Naive thymus-derived CD8-positive, alpha-beta T cell (primary cell): Measurements from ENCODE around the gene ADCY5. TPM values are rescaled to one million over a fixed set of nuclear protein-coding genes. Genes with fewer than 3 reads are reported as not detected.

Experiments
- ATAC-seq, 2 donors: fragments of 150-1000 bp; cut with Tn5 transposase in 1 of 2; sonication (Bioruptor Pico), chemical (Tn5 transposase) in 1 of 2; 1 replicate in 1 of 2; 2 replicates in 1 of 2; pipeline ENCODE4 v1.10.0; 2021; ENCODE audit warnings: mild to moderate bottlenecking in 2 of 2, moderate library complexity in 2 of 2
- POLR2A ChIA-PET: fragments of 350-600 bp; sonication (Branson Sonifier 250); formaldehyde crosslinking; loops from one replicate; lab custom pipeline; 2021; ENCODE audit warnings: antibody characterized with exemption; lab: Charles Lee
- DNase-seq, 10 donors: peaks; one replicate each; pipeline versions ENCODE4 v3.0.0 to v3.0.0-alpha.2; 2020 to 2022
- H3K27ac Mint-ChIP-seq, 10 donors: one replicate each; pipeline ENCODE4 v1.8.0; 2020 to 2022; ENCODE audit warnings: mild to moderate bottlenecking in 10 of 10, mixed read lengths in 10 of 10, moderate library complexity in 4 of 10, inconsistent platforms in 1 of 10
- H3K27me3 Mint-ChIP-seq, 5 donors: one replicate each; pipeline ENCODE4 v1.8.0; 2021 to 2022; ENCODE audit warnings: mixed read lengths in 5 of 5
- H3K36me3 Mint-ChIP-seq, 3 donors: one replicate each; pipeline ENCODE4 v1.8.0; 2020 to 2022; ENCODE audit warnings: mixed read lengths in 3 of 3, mild to moderate bottlenecking in 2 of 3, inconsistent platforms in 1 of 3
- H3K4me1 Mint-ChIP-seq, 4 donors: one replicate each; pipeline ENCODE4 v1.8.0; 2021 to 2022; ENCODE audit warnings: mixed read lengths in 4 of 4
- H3K4me3 Mint-ChIP-seq, 10 donors: one replicate each; pipeline ENCODE4 v1.8.0; 2020 to 2022; ENCODE audit warnings: mild to moderate bottlenecking in 10 of 10, mixed read lengths in 10 of 10, moderate library complexity in 6 of 10, inconsistent platforms in 1 of 10
- H3K9me3 Mint-ChIP-seq, 9 donors: one replicate each; pipeline ENCODE4 v1.8.0; 2020 to 2022; ENCODE audit warnings: mixed read lengths in 9 of 9, mild to moderate bottlenecking in 3 of 9, inconsistent platforms in 1 of 9, moderate library complexity in 1 of 9
- polyA plus RNA-seq, 3 donors: library from polyadenylated mRNA; unstranded; fragments of 300-500 nt; fragmentation: Illumina TruSeq; gene quantifications; one replicate each; pipeline ENCODE4 v1.2.3, GENCODE V29; 2021
- total RNA-seq, 8 experiments: library from RNA in 2 of 8; stranded (reverse) in 2 of 8; gene quantifications; one replicate each; pipeline ENCODE4 v1.2.3 and lab custom pipeline; 2021 to 2026

Gene ADCY5
- total and polyA plus RNA-seq, 5 experiments from 2014 or later: 0.03 to 0.07 TPM; not detected in 3

DNA sequence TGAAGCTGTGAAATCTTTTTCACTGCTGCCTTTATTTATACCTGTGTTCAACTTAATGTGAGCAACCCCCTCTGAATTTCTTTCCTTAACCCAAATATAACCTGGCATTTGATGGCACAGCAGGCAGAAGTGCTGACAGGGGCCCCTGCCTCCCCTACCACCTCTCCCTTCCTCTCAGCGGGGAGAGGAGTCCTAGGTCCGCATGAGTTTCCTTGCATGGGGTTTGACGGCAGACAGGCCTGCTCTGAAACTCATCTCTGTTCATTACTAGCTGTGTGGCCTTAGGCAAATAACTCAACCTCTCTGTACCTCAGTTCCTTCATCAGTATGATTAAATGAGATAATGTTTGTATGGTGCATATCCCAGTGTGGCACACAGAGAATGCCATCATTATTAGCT lies 167.5 kb downstream of the ADCY5 start:
- POLR2A ChIA-PET: no interaction called here
- no peaks in the 10 kb centered on the region for H3K36me3 Mint-ChIP-seq
- H3K4me3 Mint-ChIP-seq: no peak overlapping the region
- peaks cover 0 to 6% (median 0%) of the 10 kb centered on the region in 4 donors for H3K4me1 Mint-ChIP-seq
- H3K9me3 Mint-ChIP-seq: no peaks in the 10 kb centered on the region
- H3K27ac Mint-ChIP-seq: no peak overlapping the region
- ATAC-seq: no peak
- H3K27me3 Mint-ChIP-seq: no peaks in the 10 kb centered on the region
- DNase-seq: no peak

DNA sequence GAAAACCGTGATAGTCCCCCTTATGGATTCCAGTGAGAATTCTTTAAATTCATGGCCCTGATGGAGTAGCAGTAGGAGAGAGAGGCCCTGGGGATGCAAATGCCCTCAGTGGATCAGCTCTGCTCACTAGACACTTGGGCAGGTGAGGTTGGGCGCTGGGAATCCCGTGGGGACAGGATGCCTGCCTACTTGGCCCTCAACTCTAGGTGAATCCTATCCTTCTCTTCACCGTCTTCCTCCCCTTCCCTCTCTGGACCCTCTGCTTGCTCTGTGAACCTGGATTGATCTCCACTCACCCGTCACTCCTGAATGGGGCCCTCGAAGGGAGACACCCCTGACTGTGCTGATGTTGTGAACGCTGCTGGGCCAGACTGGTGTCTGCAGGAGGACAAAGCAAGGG lies 169.8 kb downstream of the ADCY5 start:
- Mint-ChIP-seq H3K27me3 (no peaks in the 10 kb centered on the region), H3K9me3 (no peaks in the 10 kb centered on the region), H3K4me1 (peaks cover 0 to 6% (median 0%) of the 10 kb centered on the region in 4 donors), H3K4me3 (no peak overlapping the region), H3K27ac (no peak overlapping the region), H3K36me3 (no peaks in the 10 kb centered on the region)
- ATAC-seq: no peak
- POLR2A ChIA-PET: no interaction called here
- DNase-seq: no peak

DNA sequence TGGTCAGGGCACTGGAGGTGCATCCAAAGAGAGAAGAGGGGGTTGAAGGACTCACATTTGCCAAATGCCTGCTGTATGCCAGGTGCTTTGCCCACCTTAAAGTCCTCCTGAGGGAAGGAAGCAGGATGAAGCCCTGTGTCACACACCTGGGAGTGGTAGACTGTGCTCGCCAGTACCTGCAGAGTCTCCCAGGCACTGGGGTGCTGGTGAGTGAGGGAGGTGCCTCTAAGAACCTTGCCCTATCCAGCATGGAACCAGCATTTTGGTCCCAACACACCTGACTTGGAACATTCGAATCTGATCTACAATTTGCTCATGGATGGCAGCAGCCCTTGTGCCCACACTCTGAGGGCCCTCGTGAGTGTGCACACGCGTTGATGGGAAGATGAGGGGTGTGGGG lies 170.4 kb downstream of the ADCY5 start:
- POLR2A ChIA-PET: no interaction called here
- ATAC-seq: no peak
- Mint-ChIP-seq H3K4me1 (peaks cover 0 to 6% (median 0%) of the 10 kb centered on the region in 4 donors), H3K27me3 (no peaks in the 10 kb centered on the region), H3K36me3 (no peaks in the 10 kb centered on the region), H3K27ac (no peak overlapping the region), H3K4me3 (no peak overlapping the region), H3K9me3 (no peaks in the 10 kb centered on the region)
- no peak for DNase-seq

DNA sequence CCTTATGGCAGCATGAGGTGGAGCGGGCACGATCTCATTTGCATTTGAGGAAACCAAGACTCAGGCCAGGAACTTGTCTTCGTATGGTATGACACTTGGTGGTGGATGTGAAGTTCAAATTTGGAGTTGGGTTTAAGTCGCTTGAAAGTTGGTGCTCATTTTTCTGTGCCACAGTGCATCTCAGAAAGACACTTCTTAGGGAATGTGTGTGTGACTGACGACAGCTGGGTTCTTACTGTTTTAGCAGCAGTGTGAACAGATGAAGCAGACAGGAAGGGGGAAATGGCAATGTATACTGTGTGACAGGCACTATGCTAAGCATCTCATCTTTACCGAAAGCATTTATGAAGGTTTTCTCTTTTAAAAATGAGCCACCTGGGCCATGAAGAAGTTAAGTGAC lies 171.8 kb downstream of the ADCY5 start:
- Mint-ChIP-seq H3K4me3 (no peak overlapping the region), H3K36me3 (peaks cover 0 to 5% (median 0%) of the 10 kb centered on the region in 3 donors), H3K27ac (no peak overlapping the region), H3K9me3 (no peaks in the 10 kb centered on the region), H3K27me3 (no peaks in the 10 kb centered on the region), H3K4me1 (peaks cover 0 to 6% (median 0%) of the 10 kb centered on the region in 4 donors)
- POLR2A ChIA-PET: interaction anchor here (0.5 kb wide), 1 partner anchor 75 kb away, joined by 5 read pairs; the partner anchor contains the start of gene SEC22A
- ATAC-seq: no peak
- DNase-seq: no peak

DNA sequence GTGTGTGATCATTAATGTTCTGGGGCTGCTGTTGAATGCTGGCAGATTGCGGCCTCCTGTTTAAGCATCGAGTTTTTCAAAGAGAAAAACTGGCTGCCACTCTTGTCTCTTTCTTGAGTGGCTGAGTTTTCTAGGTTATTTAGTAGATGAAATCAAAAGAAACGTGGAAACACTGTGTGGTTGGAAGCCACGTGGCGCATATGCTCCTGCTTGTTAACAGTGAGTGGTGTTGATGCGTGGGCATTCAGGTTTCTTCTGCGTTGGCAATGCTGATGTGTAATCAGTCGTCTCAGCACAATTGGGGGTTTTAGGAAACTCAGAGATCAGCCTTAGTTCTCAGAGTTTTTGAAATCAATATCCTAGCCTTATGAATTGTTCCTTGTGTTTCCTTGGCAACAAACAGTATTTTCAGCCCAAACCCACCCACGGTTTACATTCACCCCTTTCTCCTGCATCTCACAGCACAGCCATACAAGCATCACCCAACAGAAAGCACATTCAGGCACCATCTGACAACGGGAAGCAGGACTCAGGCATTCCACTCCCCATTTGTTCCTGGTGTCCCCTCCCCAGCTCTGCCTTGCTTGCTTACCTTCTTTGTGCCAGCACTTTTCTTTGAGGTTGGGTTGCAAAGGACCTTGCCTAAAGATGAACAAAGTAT lies 172.4 kb downstream of the ADCY5 start:
- peaks cover 0 to 6% (median 0%) of the 10 kb centered on the region in 4 donors for H3K4me1 Mint-ChIP-seq
- DNase-seq: no peak
- POLR2A ChIA-PET: no interaction called here
- H3K27me3 Mint-ChIP-seq: no peaks in the 10 kb centered on the region
- H3K36me3 Mint-ChIP-seq: peaks cover 4 to 11% (median 5%) of the 10 kb centered on the region in 3 donors
- no peak overlapping the region for H3K27ac Mint-ChIP-seq
- H3K4me3 Mint-ChIP-seq: no peak overlapping the region
- ATAC-seq: no peak
- H3K9me3 Mint-ChIP-seq: no peaks in the 10 kb centered on the region

- no peaks in the 10 kb centered on the region for H3K9me3 Mint-ChIP-seq
- ATAC-seq (no peak), DNase-seq (no peak)
- peaks cover 0 to 6% (median 0%) of the 10 kb centered on the region in 4 donors for H3K4me1 Mint-ChIP-seq
- H3K27me3 Mint-ChIP-seq: no peaks in the 10 kb centered on the region
- no peak overlapping the region for H3K4me3 Mint-ChIP-seq
- H3K27ac Mint-ChIP-seq: no peak overlapping the region
- POLR2A ChIA-PET: no interaction called here
- peaks cover 4 to 17% (median 5%) of the 10 kb centered on the region in 3 donors for H3K36me3 Mint-ChIP-seq
These were observed 173.2 kb downstream of the ADCY5 start for GRCh38 chr3:123275691-123276090.

DNA sequence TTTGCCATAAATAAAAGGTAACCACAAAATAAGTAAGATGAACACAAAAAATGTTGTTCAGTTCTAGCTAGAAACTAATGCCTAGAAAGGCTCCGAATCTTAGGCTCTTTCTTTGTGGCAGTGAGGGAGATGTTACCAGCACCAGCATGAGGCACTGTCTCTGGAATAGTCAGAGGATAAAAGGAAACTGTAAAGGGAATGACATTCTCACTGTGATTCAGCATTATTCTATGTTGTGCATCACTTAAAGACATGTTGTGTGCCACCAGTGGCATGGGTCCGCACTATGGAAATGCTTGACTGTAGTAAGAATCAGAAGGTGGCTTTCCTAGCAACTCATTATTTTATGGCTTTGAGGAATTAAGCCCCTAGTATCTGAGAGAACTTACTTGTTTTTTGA lies 176.3 kb downstream of the ADCY5 start:
- POLR2A ChIA-PET: no interaction called here
- Mint-ChIP-seq H3K4me3 (no peak overlapping the region), H3K4me1 (peaks cover 0 to 3% (median 0%) of the 10 kb centered on the region in 4 donors), H3K36me3 (peaks cover 4 to 38% (median 11%) of the 10 kb centered on the region in 3 donors), H3K27me3 (no peaks in the 10 kb centered on the region), H3K9me3 (no peaks in the 10 kb centered on the region), H3K27ac (no peak overlapping the region)
- DNase-seq (no peak), ATAC-seq (no peak)

GRCh38 chr3:123271466-123272159 lies 177.3 kb downstream of the ADCY5 start:
- Mint-ChIP-seq H3K9me3 (no peaks in the 10 kb centered on the region), H3K4me3 (no peak overlapping the region), H3K27ac (peak overlapping the region in 1 of 10 donors; percentile 3), H3K4me1 (no peaks in the 10 kb centered on the region), H3K27me3 (no peaks in the 10 kb centered on the region), H3K36me3 (peaks cover 6 to 47% (median 17%) of the 10 kb centered on the region in 3 donors)
- POLR2A ChIA-PET: no interaction called here
- ATAC-seq (no peak), DNase-seq (no peak)

DNA sequence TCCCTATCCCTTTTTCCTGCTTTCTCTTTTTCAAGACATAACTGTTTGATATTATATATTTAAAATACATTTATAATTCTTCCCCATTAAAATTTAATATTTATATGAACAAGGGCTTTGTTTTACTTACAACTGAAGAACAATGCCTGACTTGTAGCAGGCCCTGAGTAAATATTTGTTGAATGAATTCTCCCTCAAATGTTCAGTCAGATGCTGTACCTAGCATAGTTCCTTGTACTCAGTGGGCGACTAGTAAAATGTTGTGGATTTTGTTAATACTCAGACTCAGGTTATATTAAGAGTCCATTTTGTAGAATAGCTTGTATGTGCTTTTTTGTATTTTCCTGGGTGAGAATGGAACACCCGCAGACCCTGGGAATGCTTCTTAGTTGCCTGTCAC lies 178.1 kb downstream of the ADCY5 start:
- ATAC-seq (no peak), DNase-seq (no peak)
- Mint-ChIP-seq H3K27ac (no peak overlapping the region), H3K4me3 (no peak overlapping the region), H3K27me3 (no peaks in the 10 kb centered on the region), H3K4me1 (no peaks in the 10 kb centered on the region), H3K9me3 (peaks cover 0 to 2% (median 0%) of the 10 kb centered on the region in 9 donors), H3K36me3 (peaks cover 14 to 54% (median 23%) of the 10 kb centered on the region in 3 donors)
- POLR2A ChIA-PET: no interaction called here

GRCh38 chr3:123267821-123268220 lies 181.1 kb downstream of the ADCY5 start:
- ATAC-seq (no peak), DNase-seq (no peak)
- Mint-ChIP-seq H3K36me3 (peaks cover 16 to 83% (median 46%) of the 10 kb centered on the region in 3 donors), H3K9me3 (peaks cover 0 to 3% (median 0%) of the 10 kb centered on the region in 9 donors), H3K27ac (no peak overlapping the region), H3K4me1 (no peaks in the 10 kb centered on the region), H3K4me3 (no peak overlapping the region), H3K27me3 (no peaks in the 10 kb centered on the region)
- POLR2A ChIA-PET: interaction anchor here (0.7 kb wide), 1 partner anchor 1775 kb away, joined by 4 read pairs; no protein-coding TSS in a partner anchor

- DNase-seq (no peak), ATAC-seq (no peak)
- POLR2A ChIA-PET: interaction anchor here (0.6 to 0.7 kb wide), 2 partner anchors 22 to 1609 kb away, joined by 3 to 8 read pairs; no protein-coding TSS in a partner anchor
- Mint-ChIP-seq H3K9me3 (peaks cover 0 to 3% (median 0%) of the 10 kb centered on the region in 9 donors), H3K4me1 (no peaks in the 10 kb centered on the region), H3K4me3 (no peak overlapping the region), H3K36me3 (peaks cover 11 to 74% (median 47%) of the 10 kb centered on the region in 3 donors), H3K27ac (no peak overlapping the region), H3K27me3 (no peaks in the 10 kb centered on the region)
These were observed 184.9 kb downstream of the ADCY5 start for GRCh38 chr3:123263941-123264340.

- H3K36me3 Mint-ChIP-seq: peaks cover 11 to 66% (median 45%) of the 10 kb centered on the region in 3 donors
- ATAC-seq: no peak
- POLR2A ChIA-PET: no interaction called here
- no peak overlapping the region for H3K27ac Mint-ChIP-seq
- H3K9me3 Mint-ChIP-seq: peaks cover 0 to 3% (median 0%) of the 10 kb centered on the region in 9 donors
- no peaks in the 10 kb centered on the region for H3K27me3 Mint-ChIP-seq
- H3K4me3 Mint-ChIP-seq: no peak overlapping the region
- H3K4me1 Mint-ChIP-seq: no peaks in the 10 kb centered on the region
- no peak for DNase-seq
These were observed 186.0 kb downstream of the ADCY5 start for GRCh38 chr3:123262868-123263267.

DNA sequence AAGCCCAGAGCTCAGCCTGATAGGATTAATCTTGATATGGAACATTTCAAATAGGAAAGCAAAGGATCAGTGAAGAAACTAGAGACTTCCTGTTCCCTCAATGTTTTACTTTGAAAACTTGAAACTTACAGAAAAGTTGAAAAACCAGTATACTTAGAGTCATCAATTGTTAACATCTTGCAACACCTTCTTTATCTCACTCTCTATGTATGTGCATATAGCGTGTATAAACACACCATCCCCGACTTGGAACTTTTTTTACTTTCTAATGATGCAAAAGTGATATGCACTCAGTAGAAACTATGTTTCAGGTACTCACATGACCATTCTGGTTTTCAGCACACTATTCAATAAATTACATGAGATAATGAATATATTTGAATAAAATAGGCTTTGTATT lies 186.7 kb downstream of the ADCY5 start:
- no peak overlapping the region for H3K27ac Mint-ChIP-seq
- H3K36me3 Mint-ChIP-seq: peaks cover 11 to 60% (median 42%) of the 10 kb centered on the region in 3 donors
- no peak for DNase-seq
- ATAC-seq: no peak
- POLR2A ChIA-PET: no interaction called here
- peaks cover 0 to 3% (median 0%) of the 10 kb centered on the region in 9 donors for H3K9me3 Mint-ChIP-seq
- H3K4me3 Mint-ChIP-seq: no peak overlapping the region
- H3K4me1 Mint-ChIP-seq: no peaks in the 10 kb centered on the region
- H3K27me3 Mint-ChIP-seq: no peaks in the 10 kb centered on the region
